Caco-2 (cell line): ENCODE results near the gene GPAT3. TPM values are rescaled to one million over a fixed set of nuclear protein-coding genes. Genes with fewer than 3 reads are reported as not detected.
A peak's percentile ranks its signal among the peaks of the same experiment; 100 is the strongest.
"Not testable (repeated sequence)": the region's sequence is repeated elsewhere in the genome, so short reads cannot be mapped to it uniquely, and the experiment has no call there.

Source experiments
- BruUV-seq: library from RNA; stranded (reverse); fragments of 400-500 nt; replicated peaks from 2 replicates; lab custom pipeline; 2021; lab: Mats Ljungman, UMichigan
- CTCF ChIA-PET: fragments of 300-600 bp; sonication (Branson Sonifier 250); formaldehyde crosslinking; loops from one replicate; lab custom pipeline; 2022; ENCODE audit warnings: antibody characterized with exemption; lab: Charles Lee
- POLR2A ChIA-PET: fragments of 300-600 bp; sonication (Branson Sonifier 250); formaldehyde crosslinking; loops from one replicate; lab custom pipeline; 2022; ENCODE audit warnings: antibody characterized with exemption; lab: Charles Lee
- DNase-seq, 2 experiments: peaks; one replicate each; pipeline versions ENCODE4 v3.0.0 to v3.0.0-alpha.2; 2020 to 2022
- H3K27me3 ChIP-seq: replicated peaks from 2 replicates; pipeline ENCODE4 v1.6.0; 2011; ENCODE audit warnings: low read length; ENCODE audit not compliant: control insufficient read depth, insufficient read depth
- H3K36me3 ChIP-seq: 2 replicates; pipeline ENCODE4 v1.5.1; 2011; ENCODE audit warnings: low read length; ENCODE audit not compliant: control insufficient read depth, insufficient read depth
- H3K4me1 ChIP-seq: fragments of 250-450 bp; sonication (Bioruptor Pico); 2 replicates; pipeline ENCODE4 v1.5.1; 2020; ENCODE audit warnings: mild to moderate bottlenecking
- H3K4me3 ChIP-seq: 2 replicates; pipeline ENCODE4 v1.5.1; 2011; ENCODE audit warnings: low read depth, mild to moderate bottlenecking, control low read depth, low read length
- H3K9me3 ChIP-seq: fragments of 250-450 bp; sonication (Bioruptor Pico); 2 replicates; pipeline ENCODE4 v1.5.1; 2020; ENCODE audit warnings: mild to moderate bottlenecking, moderate library complexity
- H3K27ac Mint-ChIP-seq: one replicate; pipeline ENCODE4 v1.8.0; 2022; ENCODE audit warnings: mixed read lengths; ENCODE audit not compliant: unreplicated experiment
- H3K27me3 Mint-ChIP-seq: one replicate; pipeline ENCODE4 v1.8.0; 2022; ENCODE audit warnings: mixed read lengths; ENCODE audit not compliant: insufficient read depth, unreplicated experiment
- H3K36me3 Mint-ChIP-seq: one replicate; pipeline ENCODE4 v1.8.0; 2022; ENCODE audit warnings: mild to moderate bottlenecking, mixed read lengths; ENCODE audit not compliant: insufficient read depth, unreplicated experiment
- H3K4me1 Mint-ChIP-seq: one replicate; pipeline ENCODE4 v1.8.0; 2022; ENCODE audit warnings: low read depth, mixed read lengths; ENCODE audit not compliant: unreplicated experiment
- H3K4me3 Mint-ChIP-seq: one replicate; pipeline ENCODE4 v1.8.0; 2022; ENCODE audit warnings: mild to moderate bottlenecking, moderate library complexity, mixed read lengths; ENCODE audit not compliant: unreplicated experiment
- H3K9me3 Mint-ChIP-seq: one replicate; pipeline ENCODE4 v1.8.0; 2022; ENCODE audit warnings: mixed read lengths; ENCODE audit not compliant: unreplicated experiment
- intact Hi-C: fragments of 100-400 bp; cut with micrococcal nuclease; formaldehyde crosslinking; loops from one replicate; pipeline ENCODE4 v1.10.0; 2022; ENCODE audit not compliant: unreplicated experiment
- total RNA-seq: library from RNA; stranded (reverse); gene quantifications from 2 replicates; pipeline ENCODE4 v1.2.3, GENCODE V29; 2022
- TF ChIP-seq, protein P1 (sequence below), 2 experiments: fragments of 200-600 bp in 1 of 2; IDR thresholded peaks; 1 replicate in 1 of 2; 2 replicates in 1 of 2; pipeline versions ENCODE4 v1.5.1 to v1.8.0; 2011 to 2022; ENCODE audit warnings: antibody characterized with exemption in 1 of 2, control low read depth in 1 of 2, inconsistent platforms in 1 of 2, low read depth in 1 of 2, low read length in 1 of 2, mild to moderate bottlenecking in 1 of 2, moderate library complexity in 1 of 2; ENCODE audit not compliant: insufficient read depth in 1 of 2, severe bottlenecking in 1 of 2, unreplicated experiment in 1 of 2

Gene GPAT3
- total RNA-seq, 1 experiment from 2014 or later = 4.6 TPM

DNA sequence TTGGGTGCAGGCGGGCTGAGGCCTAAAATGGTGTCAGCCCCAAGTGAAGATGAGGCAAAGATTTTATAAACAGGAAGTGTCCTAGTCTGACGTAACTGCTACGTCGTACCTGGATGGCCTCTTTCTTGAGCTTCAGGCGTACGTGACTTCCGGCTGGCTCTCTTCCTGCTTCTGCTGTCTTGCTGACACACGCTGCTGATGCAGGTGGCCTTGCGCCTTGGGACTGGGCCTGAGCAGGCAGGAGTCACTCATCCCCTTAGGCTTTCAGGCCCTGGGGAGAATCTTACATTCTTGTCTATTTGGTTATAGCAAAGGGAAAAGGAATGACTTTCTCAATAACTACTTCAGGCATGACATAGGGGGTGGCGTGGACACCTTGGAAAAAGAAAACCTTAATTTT, 30.9 kb upstream of the GPAT3 start:
- H3K36me3 Mint-ChIP-seq = no peaks in the 10 kb centered on the region
- no TSS peak for BruUV-seq
- no peaks in the 10 kb centered on the region for H3K4me1 Mint-ChIP-seq
- no peak for DNase-seq
- ChIA-PET POLR2A (no interaction called here), CTCF (no interaction called here)
- TF ChIP-seq, protein P1, sequence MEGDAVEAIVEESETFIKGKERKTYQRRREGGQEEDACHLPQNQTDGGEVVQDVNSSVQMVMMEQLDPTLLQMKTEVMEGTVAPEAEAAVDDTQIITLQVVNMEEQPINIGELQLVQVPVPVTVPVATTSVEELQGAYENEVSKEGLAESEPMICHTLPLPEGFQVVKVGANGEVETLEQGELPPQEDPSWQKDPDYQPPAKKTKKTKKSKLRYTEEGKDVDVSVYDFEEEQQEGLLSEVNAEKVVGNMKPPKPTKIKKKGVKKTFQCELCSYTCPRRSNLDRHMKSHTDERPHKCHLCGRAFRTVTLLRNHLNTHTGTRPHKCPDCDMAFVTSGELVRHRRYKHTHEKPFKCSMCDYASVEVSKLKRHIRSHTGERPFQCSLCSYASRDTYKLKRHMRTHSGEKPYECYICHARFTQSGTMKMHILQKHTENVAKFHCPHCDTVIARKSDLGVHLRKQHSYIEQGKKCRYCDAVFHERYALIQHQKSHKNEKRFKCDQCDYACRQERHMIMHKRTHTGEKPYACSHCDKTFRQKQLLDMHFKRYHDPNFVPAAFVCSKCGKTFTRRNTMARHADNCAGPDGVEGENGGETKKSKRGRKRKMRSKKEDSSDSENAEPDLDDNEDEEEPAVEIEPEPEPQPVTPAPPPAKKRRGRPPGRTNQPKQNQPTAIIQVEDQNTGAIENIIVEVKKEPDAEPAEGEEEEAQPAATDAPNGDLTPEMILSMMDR (IDR thresholded peaks at IDR 0.05; ENCODE audit: insufficient read depth in 1 of 2, low read depth in 1 of 2, low read length in 1 of 2, severe bottlenecking in 1 of 2, unreplicated experiment in 1 of 2) = no peak
- Histone ChIP-seq H3K4me1 (no peaks in the 10 kb centered on the region), H3K4me3 (no peak overlapping the region), H3K36me3 (no peaks in the 10 kb centered on the region), H3K27me3 (no peaks in the 10 kb centered on the region), H3K9me3 (no peaks in the 10 kb centered on the region)
- no peaks in the 10 kb centered on the region for H3K27me3 Mint-ChIP-seq
- no peaks in the 10 kb centered on the region for H3K9me3 Mint-ChIP-seq
- intact Hi-C loops = no loop called here
- H3K27ac Mint-ChIP-seq = no peak overlapping the region
- H3K4me3 Mint-ChIP-seq = no peak overlapping the region

DNA sequence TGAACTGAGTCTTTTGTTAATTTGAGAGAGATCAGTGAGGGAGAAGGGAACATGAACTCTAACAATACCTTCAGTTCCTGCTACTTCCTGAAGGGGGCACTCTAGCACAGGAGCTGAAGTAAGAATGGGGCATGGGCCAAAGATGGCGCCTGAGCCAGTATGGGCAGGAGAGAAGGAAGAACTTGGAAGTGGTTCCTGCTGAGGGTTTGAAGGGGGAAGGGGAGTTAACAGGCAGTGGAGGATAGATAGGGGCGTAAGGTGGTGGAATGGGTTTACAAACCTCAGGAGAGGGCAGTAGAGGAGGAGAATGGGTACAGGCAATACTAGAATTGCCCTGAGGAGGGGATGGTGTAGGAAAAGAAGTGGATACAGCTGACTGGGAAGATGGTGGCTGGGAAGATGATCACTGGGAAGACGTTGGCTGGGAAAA, 26.7 kb upstream of the GPAT3 start:
- H3K4me3 Mint-ChIP-seq, H3K27me3 ChIP-seq, H3K4me3 ChIP-seq, H3K9me3 ChIP-seq, H3K36me3 ChIP-seq, BruUV-seq, CTCF ChIA-PET, POLR2A ChIA-PET, H3K4me1 ChIP-seq, H3K27me3 Mint-ChIP-seq, H3K36me3 Mint-ChIP-seq, H3K4me1 Mint-ChIP-seq, H3K9me3 Mint-ChIP-seq: not testable (repeated sequence)
- intact Hi-C loops = loop anchor here (1.0 kb wide), 1 partner anchor 131 kb away; no protein-coding TSS in a partner anchor
- peak in 1 of 2 experiments; percentile 52 for DNase-seq
- TF ChIP-seq, protein P1 (IDR thresholded peaks at IDR 0.05; ENCODE audit: insufficient read depth in 1 of 2, low read depth in 1 of 2, low read length in 1 of 2, severe bottlenecking in 1 of 2, unreplicated experiment in 1 of 2) = peak in 1 of 2 experiments; percentile 62
- peak overlapping the region; percentile 18 for H3K27ac Mint-ChIP-seq

DNA sequence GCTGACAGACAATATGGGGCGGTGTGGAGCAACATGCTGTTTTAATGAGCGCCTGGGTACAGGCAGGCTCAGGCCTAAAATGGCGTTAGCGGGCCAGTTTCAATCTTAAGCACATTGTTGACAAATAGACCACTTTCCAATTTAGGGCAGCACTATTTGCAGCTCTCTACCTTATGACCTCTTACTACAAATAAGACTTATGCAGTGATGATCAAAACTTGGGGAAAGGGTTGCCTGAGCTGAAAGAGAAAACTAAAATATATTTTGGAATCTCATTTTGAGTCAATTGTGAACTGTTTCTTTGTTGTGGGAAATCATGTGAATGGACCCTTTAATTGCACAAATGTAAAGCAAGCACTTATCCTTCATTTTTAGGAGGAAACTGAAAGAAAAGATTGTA, 25.5 kb upstream of the GPAT3 start:
- Histone ChIP-seq H3K36me3 (no peaks in the 10 kb centered on the region), H3K4me1 (no peaks in the 10 kb centered on the region), H3K9me3 (no peaks in the 10 kb centered on the region), H3K27me3 (no peaks in the 10 kb centered on the region), H3K4me3 (no peak overlapping the region)
- no TSS peak for BruUV-seq
- TF ChIP-seq, protein P1 (IDR thresholded peaks at IDR 0.05; ENCODE audit: insufficient read depth in 1 of 2, low read depth in 1 of 2, low read length in 1 of 2, severe bottlenecking in 1 of 2, unreplicated experiment in 1 of 2) = no peak
- H3K4me3 Mint-ChIP-seq = no peak overlapping the region
- no peaks in the 10 kb centered on the region for H3K4me1 Mint-ChIP-seq
- POLR2A ChIA-PET = no interaction called here
- no peaks in the 10 kb centered on the region for H3K9me3 Mint-ChIP-seq
- no peaks in the 10 kb centered on the region for H3K27me3 Mint-ChIP-seq
- no peaks in the 10 kb centered on the region for H3K36me3 Mint-ChIP-seq
- no peak for DNase-seq
- intact Hi-C loops = no loop called here
- no peak overlapping the region for H3K27ac Mint-ChIP-seq
- CTCF ChIA-PET = no interaction called here
